Lung (tissue), 12 donors: ENCODE measurements around the gene RPUSD4. TPM values are rescaled to one million over a fixed set of nuclear protein-coding genes. Genes with fewer than 3 reads are reported as not detected.

Experiments
- ATAC-seq: fragments of 200-7000 bp; cut with Tn5 transposase; one replicate; pipeline ENCODE4 v1.9.1; 2020; ENCODE audit warnings: moderate number of reproducible peaks; ENCODE audit not compliant: insufficient read depth, low FRiP score
- DNase-seq, 3 donors: peaks; one replicate each; pipeline ENCODE4 v3.0.0-alpha.2; 2013 to 2017
- H3K27ac ChIP-seq, 2 donors: one replicate each; pipeline ENCODE4 v1.5.1; 2013; ENCODE audit warnings: mild to moderate bottlenecking in 2 of 2, moderate library complexity in 2 of 2, control low read depth in 1 of 2, inconsistent platforms in 1 of 2, low read depth in 1 of 2, low read length in 1 of 2
- H3K27me3 ChIP-seq, 3 donors: one replicate each; pipeline ENCODE4 v1.5.1; 2013; ENCODE audit warnings: low read length in 2 of 3; ENCODE audit not compliant: control insufficient read depth in 3 of 3, insufficient read depth in 3 of 3
- H3K36me3 ChIP-seq, 4 donors: one replicate each; pipeline ENCODE4 v1.5.1; 2013; ENCODE audit warnings: low read length in 4 of 4, mild to moderate bottlenecking in 1 of 4, moderate library complexity in 1 of 4; ENCODE audit not compliant: control insufficient read depth in 4 of 4, insufficient read depth in 4 of 4
- H3K4me1 ChIP-seq, 5 donors: one replicate each; pipeline ENCODE4 v1.5.1; 2013; ENCODE audit warnings: low read length in 5 of 5, mild to moderate bottlenecking in 2 of 5, moderate library complexity in 1 of 5; ENCODE audit not compliant: control insufficient read depth in 5 of 5, insufficient read depth in 5 of 5
- H3K4me3 ChIP-seq: one replicate; pipeline ENCODE4 v1.5.1; 2013; ENCODE audit warnings: mild to moderate bottlenecking, control low read depth, moderate library complexity
- H3K9ac ChIP-seq, 2 donors: one replicate each; pipeline ENCODE4 v1.5.1; 2013; ENCODE audit warnings: low read length in 2 of 2, control low read depth in 1 of 2; ENCODE audit not compliant: insufficient read depth in 1 of 2
- H3K9me3 ChIP-seq, 4 donors: one replicate each; pipeline ENCODE4 v1.5.1; 2013; ENCODE audit warnings: low read length in 3 of 4, mild to moderate bottlenecking in 1 of 4, moderate library complexity in 1 of 4; ENCODE audit not compliant: control insufficient read depth in 4 of 4, insufficient read depth in 3 of 4
- WGBS, 2 donors: extraction: QIAGEN DNeasy Blood & Tissue Kit; methylation state at CpG; one replicate each; pipeline ENCODE4 v1.1.7; 2013; 5-methylcytosine and 5-hydroxymethylcytosine counted together
- polyA plus RNA-seq, 2 donors: library from polyadenylated mRNA; stranded (reverse); fragments of 200-250 nt; gene quantifications; one replicate each; pipeline ENCODE4 v1.2.1, GENCODE V29; 2013
- total RNA-seq, 2 donors: library from RNA; depleted of rRNA in 1 of 2; stranded (reverse); fragments of >200 nt in 1 of 2; gene quantifications; one replicate each; pipeline ENCODE4 v1.2.1, GENCODE V29; 2014 to 2021
- TF ChIP-seq, protein P1 (sequence below): IDR thresholded peaks from 2 replicates; pipeline ENCODE4 v1.5.1; 2012; ENCODE audit warnings: mild to moderate bottlenecking; ENCODE audit errors: control extremely low read depth, extremely low read depth
- donor health status: control.
- donor health status: control.
- donor health status: Bipolar disorder and iron deficiency.
- donor health status: healthy.
- donor health status: DM: yes; HTN: yes; CAD: no.

The RPUSD4 gene
- total and polyA plus RNA-seq, 4 donors: 13.3 to 27.8 (median 19.8) TPM

GRCh38 chr11:126188332-126189108 is 22.9 kb downstream of the RPUSD4 start:
- ATAC-seq: no peak
- H3K4me3 ChIP-seq: no peak overlapping the region
- no peaks in the 10 kb centered on the region for H3K9me3 ChIP-seq
- no peaks in the 10 kb centered on the region for H3K27me3 ChIP-seq
- 86 to 88% methylated on average over 15 of the region's 15 CpGs for WGBS, 2 donors
- H3K9ac ChIP-seq: no peak overlapping the region
- DNase-seq: no peak
- TF ChIP-seq, protein P1, sequence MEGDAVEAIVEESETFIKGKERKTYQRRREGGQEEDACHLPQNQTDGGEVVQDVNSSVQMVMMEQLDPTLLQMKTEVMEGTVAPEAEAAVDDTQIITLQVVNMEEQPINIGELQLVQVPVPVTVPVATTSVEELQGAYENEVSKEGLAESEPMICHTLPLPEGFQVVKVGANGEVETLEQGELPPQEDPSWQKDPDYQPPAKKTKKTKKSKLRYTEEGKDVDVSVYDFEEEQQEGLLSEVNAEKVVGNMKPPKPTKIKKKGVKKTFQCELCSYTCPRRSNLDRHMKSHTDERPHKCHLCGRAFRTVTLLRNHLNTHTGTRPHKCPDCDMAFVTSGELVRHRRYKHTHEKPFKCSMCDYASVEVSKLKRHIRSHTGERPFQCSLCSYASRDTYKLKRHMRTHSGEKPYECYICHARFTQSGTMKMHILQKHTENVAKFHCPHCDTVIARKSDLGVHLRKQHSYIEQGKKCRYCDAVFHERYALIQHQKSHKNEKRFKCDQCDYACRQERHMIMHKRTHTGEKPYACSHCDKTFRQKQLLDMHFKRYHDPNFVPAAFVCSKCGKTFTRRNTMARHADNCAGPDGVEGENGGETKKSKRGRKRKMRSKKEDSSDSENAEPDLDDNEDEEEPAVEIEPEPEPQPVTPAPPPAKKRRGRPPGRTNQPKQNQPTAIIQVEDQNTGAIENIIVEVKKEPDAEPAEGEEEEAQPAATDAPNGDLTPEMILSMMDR: no peak
- no peak overlapping the region for H3K27ac ChIP-seq
- peaks cover 4 to 22% (median 14%) of the 10 kb centered on the region in 4 donors for H3K36me3 ChIP-seq
- peaks cover 0 to 20% (median 0%) of the 10 kb centered on the region in 5 donors for H3K4me1 ChIP-seq

DNA sequence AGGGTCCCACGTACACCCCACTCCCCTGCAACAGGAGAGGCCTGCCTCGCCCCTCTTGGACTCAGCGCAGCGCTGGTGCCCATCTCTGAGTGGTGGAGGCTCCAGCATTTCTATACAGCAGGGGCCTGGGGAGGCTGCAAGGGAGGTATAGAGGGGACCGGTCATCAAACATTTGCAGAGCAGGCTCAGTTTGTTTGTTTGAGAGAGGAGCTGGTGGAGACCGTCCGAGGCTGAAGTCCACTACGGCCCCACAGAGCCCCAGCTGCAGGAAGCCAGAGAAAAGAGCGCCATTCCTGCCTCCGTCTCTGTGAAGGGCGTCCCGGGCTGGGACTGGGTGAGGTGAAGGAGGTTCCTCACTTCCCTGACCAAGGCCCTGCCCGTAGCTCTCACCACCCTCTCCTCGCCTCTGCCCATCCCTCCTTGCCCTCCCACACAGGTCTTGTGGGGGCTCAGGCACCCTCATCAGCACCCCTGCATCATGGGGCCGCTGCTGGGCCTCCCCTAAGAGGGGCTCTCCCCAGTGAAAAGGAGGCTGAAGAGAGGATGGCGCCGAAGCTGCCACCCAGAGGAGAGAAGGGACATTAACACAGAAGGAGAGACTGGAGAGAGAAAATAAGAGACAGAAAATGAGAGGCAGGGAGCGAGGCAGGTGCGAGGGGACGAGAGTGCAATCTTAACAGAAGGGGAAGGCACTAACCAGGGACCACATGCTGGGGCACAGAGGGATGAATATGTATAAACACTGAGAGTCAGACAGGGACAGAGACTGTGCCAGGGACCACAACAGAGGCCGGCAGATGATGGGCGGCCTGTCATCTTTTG is 24.5 kb downstream of the RPUSD4 start:
- H3K4me1 ChIP-seq: peaks cover 0 to 18% (median 0%) of the 10 kb centered on the region in 5 donors
- H3K4me3 ChIP-seq: no peak overlapping the region
- no peaks in the 10 kb centered on the region for H3K9me3 ChIP-seq
- H3K27me3 ChIP-seq: no peaks in the 10 kb centered on the region
- peaks cover 1 to 11% (median 7%) of the 10 kb centered on the region in 4 donors for H3K36me3 ChIP-seq
- TF ChIP-seq, protein P1: no peak
- 78% methylated on average over 22 of the region's 22 CpGs for WGBS, 2 donors
- H3K27ac ChIP-seq: no peak overlapping the region
- no peak overlapping the region for H3K9ac ChIP-seq
- ATAC-seq: no peak
- DNase-seq: no peak

GRCh38 chr11:126186025-126186698 is 25.3 kb downstream of the RPUSD4 start:
- no peak overlapping the region for H3K27ac ChIP-seq
- no peaks in the 10 kb centered on the region for H3K9me3 ChIP-seq
- 88 to 91% methylated on average over 15 of the region's 15 CpGs for WGBS, 2 donors
- no peak for DNase-seq
- TF ChIP-seq, protein P1: no peak
- H3K4me3 ChIP-seq: no peak overlapping the region
- ATAC-seq: no peak
- H3K36me3 ChIP-seq: peaks cover 0 to 10% (median 4%) of the 10 kb centered on the region in 4 donors
- peaks cover 0 to 18% (median 0%) of the 10 kb centered on the region in 5 donors for H3K4me1 ChIP-seq
- no peak overlapping the region for H3K9ac ChIP-seq
- no peaks in the 10 kb centered on the region for H3K27me3 ChIP-seq
